GM23248 (cell line): Measurements from ENCODE around the gene SH3GL3.

Source experiments
- EZH2 ChIP-seq: fragments of 200-600 bp; sonication (generic); IDR thresholded peaks from 2 replicates; pipeline ENCODE4 v1.6.1; 2018; ENCODE audit warnings: antibody characterized with exemption, mild to moderate bottlenecking; ENCODE audit not compliant: insufficient read depth, poor library complexity, severe bottlenecking
- EZH2phosphoT487 ChIP-seq: fragments of 200-600 bp; sonication (generic); IDR thresholded peaks from 2 replicates; pipeline ENCODE4 v1.6.1; 2018; ENCODE audit warnings: antibody characterized with exemption, moderate library complexity, mild to moderate bottlenecking, low read depth; ENCODE audit not compliant: insufficient read depth

- no peak for TF ChIP-seq EZH2phosphoT487
- TF ChIP-seq EZH2, result no peak
Measured at GRCh38 chr15:83546512-83546888, 99.4 kb downstream of the SH3GL3 start.
